Activated CD4-positive, alpha-beta T cell treated with anti-CD3 and anti-CD28 coated beads, Interleukin-2, amount 10 ng/mL, durations not matched to agents 7 days and 5 days (primary cell): Measurements from ENCODE around the gene HYAL2. TPM values are rescaled to one million over a fixed set of nuclear protein-coding genes. Genes with fewer than 3 reads are reported as not detected.
A peak's percentile ranks its signal among the peaks of the same experiment; 100 is the strongest.

Experiments used
- CTCF ChIA-PET: fragments of 350-600 bp; sonication (Branson Sonifier 250); formaldehyde crosslinking; loops from one replicate; lab custom pipeline; 2021; ENCODE audit warnings: antibody characterized with exemption; lab: Charles Lee
- POLR2A ChIA-PET: fragments of 350-600 bp; sonication (Branson Sonifier 250); formaldehyde crosslinking; loops from one replicate; lab custom pipeline; 2021; ENCODE audit warnings: antibody characterized with exemption; lab: Charles Lee
- DNase-seq: peaks from one replicate; pipeline ENCODE4 v3.0.0-alpha.2; 2020
- H3K27ac Mint-ChIP-seq: one replicate; pipeline ENCODE4 v1.8.0; 2021; ENCODE audit warnings: mild to moderate bottlenecking, moderate library complexity, mixed read lengths
- H3K27me3 Mint-ChIP-seq: one replicate; pipeline ENCODE4 v1.8.0; 2021; ENCODE audit warnings: mixed read lengths
- H3K36me3 Mint-ChIP-seq: one replicate; pipeline ENCODE4 v1.8.0; 2021; ENCODE audit warnings: low read depth, mixed read lengths
- H3K4me1 Mint-ChIP-seq: one replicate; pipeline ENCODE4 v1.8.0; 2021; ENCODE audit warnings: mixed read lengths
- H3K4me3 Mint-ChIP-seq: one replicate; pipeline ENCODE4 v1.8.0; 2021; ENCODE audit warnings: mild to moderate bottlenecking, moderate library complexity, mixed read lengths
- H3K9me3 Mint-ChIP-seq: one replicate; pipeline ENCODE4 v1.8.0; 2021; ENCODE audit warnings: mixed read lengths
- total RNA-seq, 2 experiments: library from RNA; stranded (reverse); gene quantifications; one replicate each; pipeline ENCODE4 v1.2.3, GENCODE V29; 2021

HYAL2 gene
- total RNA-seq, 2 experiments from 2014 or later: 4.3 to 5.7 TPM

GRCh38 chr3:50337175-50337861, 14.8 kb upstream of the HYAL2 start:
- Mint-ChIP-seq H3K27ac (peak overlapping the region; percentile 95), H3K4me3 (peak overlapping the region; percentile 87), H3K36me3 (peaks cover 59% of the 10 kb centered on the region), H3K9me3 (no peaks in the 10 kb centered on the region), H3K4me1 (peaks cover 67% of the 10 kb centered on the region), H3K27me3 (no peaks in the 10 kb centered on the region)
- CTCF ChIA-PET: interaction anchor here (0.9 to 9.2 kb wide), 14 partner anchors 9 to 279 kb away, joined by 3 to 76 read pairs (median 5); partner anchors contain the start of genes CYB561D2, GNAI2, HYAL2 and HYAL3
- DNase-seq: peak; percentile 97
- POLR2A ChIA-PET: interaction anchor here (0.7 to 1.7 kb wide), 6 partner anchors 9 to 276 kb away, joined by 3 to 11 read pairs (median 4); partner anchors contain the start of genes CISH, CYB561D2, HYAL3 and NAA80

- Mint-ChIP-seq H3K9me3 (no peaks in the 10 kb centered on the region), H3K4me3 (peak overlapping the region; percentile 87), H3K4me1 (peaks cover 63% of the 10 kb centered on the region), H3K27ac (peak overlapping the region; percentile 95), H3K27me3 (no peaks in the 10 kb centered on the region), H3K36me3 (peaks cover 64% of the 10 kb centered on the region)
- CTCF ChIA-PET: interaction anchor here (0.6 to 9.2 kb wide), 16 partner anchors 9 to 279 kb away, joined by 3 to 76 read pairs (median 5); partner anchors contain the start of genes CYB561D2, GNAI2, HYAL2 and HYAL3
- POLR2A ChIA-PET: interaction anchor here (0.8 to 1.7 kb wide), 5 partner anchors 9 to 277 kb away, joined by 3 to 11 read pairs (median 4); partner anchors contain the start of genes CISH, CYB561D2, HYAL3 and NAA80
- DNase-seq: no peak
These were observed 14.1 kb upstream of the HYAL2 start for GRCh38 chr3:50336452-50337174.

GRCh38 chr3:50334339-50335075, 12.0 kb upstream of the HYAL2 start:
- ChIA-PET CTCF (interaction anchor here (1.1 to 9.2 kb wide), 5 partner anchors 11 to 106 kb away, joined by 3 to 76 read pairs (median 4); partner anchors contain the start of genes CYB561D2, HYAL2, NPRL2 and ZMYND10), POLR2A (no interaction called here)
- Mint-ChIP-seq H3K27ac (peak overlapping the region; percentile 88), H3K36me3 (peaks cover 77% of the 10 kb centered on the region), H3K27me3 (no peaks in the 10 kb centered on the region), H3K4me1 (peaks cover 50% of the 10 kb centered on the region), H3K9me3 (no peaks in the 10 kb centered on the region), H3K4me3 (peak overlapping the region; percentile 51)
- no peak for DNase-seq

GRCh38 chr3:50333744-50334328, 11.3 kb upstream of the HYAL2 start:
- Mint-ChIP-seq H3K27me3 (no peaks in the 10 kb centered on the region), H3K27ac (peak overlapping the region; percentile 88), H3K4me1 (peaks cover 46% of the 10 kb centered on the region), H3K4me3 (peak overlapping the region; percentile 51), H3K36me3 (peaks cover 73% of the 10 kb centered on the region), H3K9me3 (no peaks in the 10 kb centered on the region)
- no peak for DNase-seq
- CTCF ChIA-PET: interaction anchor here (1.1 to 9.2 kb wide), 5 partner anchors 11 to 106 kb away, joined by 3 to 76 read pairs (median 4); partner anchors contain the start of genes CYB561D2, HYAL2, NPRL2 and ZMYND10
- POLR2A ChIA-PET: no interaction called here

GRCh38 chr3:50331364-50331907, 8.9 kb upstream of the HYAL2 start:
- CTCF ChIA-PET: interaction anchor here (0.9 to 9.2 kb wide), 3 partner anchors 8 to 25 kb away, joined by 4 to 76 read pairs (median 52); partner anchors contain the start of genes CYB561D2, HYAL2, NPRL2 and ZMYND10
- Mint-ChIP-seq H3K4me3 (no peak overlapping the region), H3K27ac (no peak overlapping the region), H3K27me3 (no peaks in the 10 kb centered on the region), H3K9me3 (no peaks in the 10 kb centered on the region), H3K4me1 (peaks cover 53% of the 10 kb centered on the region), H3K36me3 (peaks cover 58% of the 10 kb centered on the region)
- POLR2A ChIA-PET: no interaction called here
- no peak for DNase-seq

GRCh38 chr3:50330330-50330729, 7.8 kb upstream of the HYAL2 start:
- POLR2A ChIA-PET: no interaction called here
- Mint-ChIP-seq H3K4me1 (peaks cover 42% of the 10 kb centered on the region), H3K36me3 (peaks cover 47% of the 10 kb centered on the region), H3K27ac (no peak overlapping the region), H3K9me3 (no peaks in the 10 kb centered on the region), H3K4me3 (no peak overlapping the region), H3K27me3 (no peaks in the 10 kb centered on the region)
- no peak for DNase-seq
- CTCF ChIA-PET: interaction anchor here (9.2 kb wide), 1 partner anchor 17 kb away, joined by 76 read pairs; the partner anchor contains the start of genes CYB561D2, NPRL2 and ZMYND10

GRCh38 chr3:50327943-50328691, 5.6 kb upstream of the HYAL2 start, which contains the start of gene TUSC2:
TSS of gene TUSC2 (minus strand) at chr3:50328223. CDS start at chr3:50328099, 124 bp downstream.
- peaks cover 34% of the 10 kb centered on the region for H3K36me3 Mint-ChIP-seq

GRCh38 chr3:50327129-50327528, 4.6 kb upstream of the HYAL2 start:
- ChIA-PET POLR2A (interaction anchor here (1.9 kb wide), 1 partner anchor 10 kb away, joined by 11 read pairs; no protein-coding TSS in a partner anchor), CTCF (interaction anchor here (1.2 to 2.9 kb wide), 6 partner anchors 9 to 100 kb away, joined by 4 to 14 read pairs (median 6); partner anchors contain the start of genes HYAL3, NAA80 and RASSF1)
- Mint-ChIP-seq H3K27ac (peak overlapping the region; percentile 78), H3K9me3 (no peaks in the 10 kb centered on the region), H3K27me3 (no peaks in the 10 kb centered on the region), H3K4me3 (peak overlapping the region; percentile 84), H3K4me1 (peaks cover 31% of the 10 kb centered on the region), H3K36me3 (peaks cover 27% of the 10 kb centered on the region)
- no peak for DNase-seq

More at GRCh38 chr3:50327943-50328691, 5.6 kb upstream of the HYAL2 start, which contains the start of gene TUSC2:
- ChIA-PET CTCF (interaction anchor here (0.6 to 2.9 kb wide), 9 partner anchors 9 to 121 kb away, joined by 3 to 14 read pairs (median 6); partner anchors contain the start of genes HYAL3, NAA80 and RASSF1), POLR2A (interaction anchor here (0.7 to 1.9 kb wide), 2 partner anchors 9 to 224 kb away, joined by 4 to 11 read pairs; no protein-coding TSS in a partner anchor)
- Mint-ChIP-seq H3K4me1 (peaks cover 30% of the 10 kb centered on the region), H3K27ac (peak within 1 kb of the TSS; percentile 85), H3K9me3 (no peaks in the 10 kb centered on the region), H3K27me3 (no peaks in the 10 kb centered on the region), H3K4me3 (peak within 1 kb of the TSS; percentile 84)
- DNase-seq: peak; percentile 97

GRCh38 chr3:50326182-50326541, 3.6 kb upstream of the HYAL2 start:
- POLR2A ChIA-PET: no interaction called here
- Mint-ChIP-seq H3K4me3 (peak overlapping the region; percentile 51), H3K27me3 (no peaks in the 10 kb centered on the region), H3K4me1 (peaks cover 29% of the 10 kb centered on the region), H3K36me3 (peaks cover 19% of the 10 kb centered on the region), H3K9me3 (no peaks in the 10 kb centered on the region), H3K27ac (no peak overlapping the region)
- CTCF ChIA-PET: interaction anchor here (1.1 to 1.4 kb wide), 2 partner anchors 10 to 51 kb away, joined by 4 to 7 read pairs; no protein-coding TSS in a partner anchor
- DNase-seq: peak; percentile 5

- DNase-seq: peak; percentile 5
- ChIA-PET POLR2A (no interaction called here), CTCF (interaction anchor here (1.1 to 3.4 kb wide), 3 partner anchors 11 to 51 kb away, joined by 4 to 19 read pairs (median 7); partner anchors contain the start of genes HYAL3 and NAA80)
- H3K36me3 Mint-ChIP-seq: peaks cover 14% of the 10 kb centered on the region
- no peaks in the 10 kb centered on the region for H3K9me3 Mint-ChIP-seq
- H3K27me3 Mint-ChIP-seq: no peaks in the 10 kb centered on the region
- no peak overlapping the region for H3K27ac Mint-ChIP-seq
- H3K4me3 Mint-ChIP-seq: peak overlapping the region; percentile 51
- peaks cover 30% of the 10 kb centered on the region for H3K4me1 Mint-ChIP-seq
These were observed 3.1 kb upstream of the HYAL2 start for GRCh38 chr3:50325497-50326181.
